NCI-H146 treated with DMSO at 0.1 percent for 48 hours (cell line): ENCODE data around the gene ZNF484.

Experiments used
- DNase-seq: peaks from one replicate; lab custom pipeline; 2025; ENCODE audit not compliant: unreplicated experiment; lab: John Stamatoyannopoulos, UW

ZNF484 gene

DNA sequence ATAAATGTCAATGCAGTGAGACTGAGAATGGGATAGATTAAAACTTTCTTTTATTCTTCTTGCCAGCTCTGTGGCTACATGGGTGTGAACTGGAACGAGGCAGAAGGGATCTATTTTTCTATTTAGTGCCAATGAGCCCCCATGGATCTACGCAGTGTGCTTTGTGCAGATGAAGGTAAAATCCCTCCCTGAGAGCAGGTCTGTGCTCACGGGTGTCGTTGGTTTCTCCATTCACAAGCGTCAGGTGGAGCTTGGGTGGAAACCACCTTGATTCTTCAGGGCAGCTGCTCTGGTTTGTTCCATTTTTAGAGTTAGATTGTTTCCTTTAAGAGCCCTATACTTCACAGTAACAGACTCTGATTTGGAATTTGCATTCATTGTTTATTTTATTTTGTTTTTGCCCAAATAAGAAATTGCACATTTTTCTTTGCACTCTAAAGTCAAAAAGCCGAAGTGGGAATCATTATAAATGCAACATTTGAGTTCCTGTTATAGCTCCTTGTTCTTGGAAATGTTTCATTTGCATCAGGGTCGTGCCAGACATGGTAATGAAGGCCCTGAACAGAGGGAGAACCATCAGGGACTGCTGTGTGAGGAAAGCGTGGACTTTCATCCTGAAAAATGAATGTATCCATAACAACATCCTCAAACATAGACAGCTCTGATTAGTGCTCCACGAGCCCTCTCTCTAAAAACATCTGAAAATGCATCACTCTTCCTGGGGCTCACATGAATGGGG lies 82.1 kb downstream of the ZNF484 start:
- no peak for DNase-seq
